ENCODE data around the gene MYL7.

DNA sequence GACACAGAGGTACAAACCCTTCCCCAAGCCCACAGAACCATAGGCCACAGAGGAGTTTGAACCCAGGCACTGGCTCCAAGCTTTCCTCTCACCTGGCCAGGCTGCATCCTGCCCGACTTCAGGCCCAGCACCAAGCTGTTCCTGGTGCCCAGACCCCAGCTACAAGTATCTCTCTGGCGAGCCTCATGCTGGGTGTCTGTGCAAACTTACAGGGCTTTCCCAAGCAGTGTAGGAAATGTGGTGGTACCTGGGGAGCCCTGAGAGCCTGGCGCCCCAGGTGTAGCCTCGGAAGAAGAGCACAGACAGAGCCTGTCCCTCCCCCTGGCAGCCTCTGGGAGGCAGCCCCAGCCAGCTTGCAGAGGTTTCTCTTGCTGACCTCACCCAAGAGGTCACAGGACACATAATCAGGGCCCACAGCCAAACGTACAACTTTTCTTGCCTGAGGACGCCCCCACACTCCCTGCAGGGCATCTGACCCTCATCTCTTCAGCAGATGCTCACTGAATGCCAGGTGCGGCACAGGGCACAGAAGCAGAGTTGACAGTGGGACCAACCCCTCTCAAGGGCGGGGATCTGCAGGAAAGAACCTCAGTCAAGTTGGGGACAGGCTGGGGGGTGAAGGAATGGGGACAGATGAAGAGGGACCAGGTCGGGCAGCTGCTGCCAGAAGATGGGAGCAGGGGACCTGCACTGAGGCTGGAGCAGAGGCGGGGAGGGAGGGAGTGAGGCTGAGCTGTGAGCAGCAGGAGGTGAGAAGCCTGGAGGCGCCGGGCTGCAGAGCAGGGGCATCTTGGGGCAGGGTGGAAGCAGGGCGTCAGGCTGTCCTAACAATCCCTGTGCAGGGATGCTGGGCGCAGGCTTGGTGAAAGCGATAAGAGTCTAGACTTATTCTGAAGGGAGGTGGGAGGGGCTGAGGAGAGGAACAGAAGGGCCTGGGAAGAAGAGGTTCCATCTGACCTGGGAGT is 16.3 kb upstream of the MYL7 start:
- TF ChIP-seq, protein P1, sequence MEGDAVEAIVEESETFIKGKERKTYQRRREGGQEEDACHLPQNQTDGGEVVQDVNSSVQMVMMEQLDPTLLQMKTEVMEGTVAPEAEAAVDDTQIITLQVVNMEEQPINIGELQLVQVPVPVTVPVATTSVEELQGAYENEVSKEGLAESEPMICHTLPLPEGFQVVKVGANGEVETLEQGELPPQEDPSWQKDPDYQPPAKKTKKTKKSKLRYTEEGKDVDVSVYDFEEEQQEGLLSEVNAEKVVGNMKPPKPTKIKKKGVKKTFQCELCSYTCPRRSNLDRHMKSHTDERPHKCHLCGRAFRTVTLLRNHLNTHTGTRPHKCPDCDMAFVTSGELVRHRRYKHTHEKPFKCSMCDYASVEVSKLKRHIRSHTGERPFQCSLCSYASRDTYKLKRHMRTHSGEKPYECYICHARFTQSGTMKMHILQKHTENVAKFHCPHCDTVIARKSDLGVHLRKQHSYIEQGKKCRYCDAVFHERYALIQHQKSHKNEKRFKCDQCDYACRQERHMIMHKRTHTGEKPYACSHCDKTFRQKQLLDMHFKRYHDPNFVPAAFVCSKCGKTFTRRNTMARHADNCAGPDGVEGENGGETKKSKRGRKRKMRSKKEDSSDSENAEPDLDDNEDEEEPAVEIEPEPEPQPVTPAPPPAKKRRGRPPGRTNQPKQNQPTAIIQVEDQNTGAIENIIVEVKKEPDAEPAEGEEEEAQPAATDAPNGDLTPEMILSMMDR (IDR thresholded peaks at IDR 0.05): no peak
- TF ChIP-seq POLR2A (IDR thresholded peaks at IDR 0.05): no peak

All from thyroid gland (tissue), 4 donors.